GM21390 (cell line): ENCODE measurements around the gene SF3A2.

Experiments used
- ATAC-seq: cut with Tn5 transposase; IDR thresholded peaks from one replicate; pipeline ENCODE4 v1.9.1; 2021; ENCODE audit not compliant: unreplicated experiment

SF3A2 gene

DNA sequence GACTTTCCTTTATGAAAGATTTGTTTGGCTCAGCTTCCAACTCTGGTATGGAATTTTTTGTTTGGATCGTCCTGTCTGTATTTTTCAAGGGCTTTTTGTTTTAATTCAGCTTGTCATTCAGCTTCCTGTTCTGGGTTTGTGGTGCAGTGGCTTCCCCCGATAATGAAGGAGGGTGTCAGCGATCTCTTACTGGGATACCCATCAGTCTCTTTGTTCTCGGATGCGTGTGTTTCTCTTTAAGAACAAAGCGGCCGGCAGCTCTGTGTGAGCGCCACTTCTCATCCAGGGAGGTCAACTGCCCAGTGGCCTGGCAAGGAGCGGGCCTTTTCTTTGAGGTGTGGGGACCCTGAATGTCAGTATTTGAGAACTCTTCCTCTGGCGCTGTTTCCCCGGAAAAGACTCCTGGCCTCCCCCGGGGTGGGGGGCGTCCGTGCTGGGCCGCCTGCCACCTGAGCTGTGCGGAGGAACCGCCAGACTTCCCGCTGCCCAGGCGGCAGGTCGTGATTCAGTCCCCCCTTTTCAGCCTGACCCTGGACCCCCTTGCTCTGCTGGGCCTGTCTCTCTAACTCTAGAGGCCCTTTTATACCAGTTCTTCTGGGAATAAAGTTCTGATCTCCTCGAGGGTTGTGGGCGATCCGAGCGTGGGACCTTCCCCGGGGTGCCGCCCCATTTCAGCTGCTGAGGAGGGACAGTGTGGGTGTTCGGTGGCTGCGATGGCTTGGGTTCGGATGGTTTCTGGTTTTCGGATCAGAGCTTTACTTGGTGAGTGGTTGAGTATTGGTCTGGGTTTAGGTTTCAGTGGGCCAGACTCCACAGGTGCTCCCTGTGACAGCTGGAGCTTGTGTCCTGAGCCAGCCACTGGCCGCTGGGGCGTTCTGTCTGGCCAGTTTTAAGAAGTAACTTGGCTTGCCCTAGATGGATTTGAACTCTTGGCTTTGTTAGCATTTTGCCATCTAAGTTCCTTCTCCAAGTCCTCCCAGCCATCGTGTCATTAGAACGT is 3.4 kb downstream of the SF3A2 start:
- ATAC-seq: no peak

DNA sequence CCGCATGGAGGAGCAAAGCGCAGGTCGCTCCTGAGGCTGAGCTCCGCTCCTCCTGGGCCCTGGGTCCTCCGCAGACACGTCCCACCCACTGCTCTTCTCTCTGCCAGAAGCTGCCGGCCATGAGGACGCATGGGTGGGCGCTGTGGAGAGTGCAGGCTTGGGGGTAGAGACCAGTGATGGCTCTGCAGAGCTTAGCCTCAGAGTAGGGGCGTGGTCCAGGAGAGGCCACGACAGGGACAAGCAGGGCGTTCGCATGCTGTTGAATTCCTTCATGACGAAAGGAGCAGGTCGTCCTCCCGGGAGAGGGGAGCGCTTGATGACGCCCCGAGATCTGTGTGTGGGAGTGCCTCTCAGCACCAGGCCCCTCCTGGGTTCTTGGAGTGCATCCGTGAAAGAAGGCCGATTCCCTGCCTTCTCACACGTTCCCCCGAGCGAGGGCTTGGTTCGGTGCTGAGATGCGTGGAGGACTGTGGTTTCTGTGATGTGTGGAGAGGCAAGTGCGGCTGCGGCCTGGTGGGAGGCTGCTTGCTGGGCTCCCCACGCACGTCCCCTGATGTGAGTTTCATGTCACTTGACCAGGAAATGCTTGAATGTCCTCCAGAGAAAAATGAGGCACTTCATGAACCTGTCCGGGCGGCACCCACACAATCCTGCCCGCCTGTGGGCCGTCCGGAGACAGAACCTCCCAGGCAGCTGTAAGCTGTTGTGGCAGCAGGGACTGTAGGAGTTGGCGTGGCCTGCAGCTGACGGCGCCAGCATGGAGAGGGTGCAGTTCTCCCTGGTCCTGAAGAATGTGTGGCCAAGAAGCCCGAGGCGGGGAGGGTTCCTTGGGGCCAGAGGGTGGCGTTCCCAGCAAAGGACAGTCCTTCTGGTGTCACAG is 4.5 kb downstream of the SF3A2 start:
- no peak for ATAC-seq

DNA sequence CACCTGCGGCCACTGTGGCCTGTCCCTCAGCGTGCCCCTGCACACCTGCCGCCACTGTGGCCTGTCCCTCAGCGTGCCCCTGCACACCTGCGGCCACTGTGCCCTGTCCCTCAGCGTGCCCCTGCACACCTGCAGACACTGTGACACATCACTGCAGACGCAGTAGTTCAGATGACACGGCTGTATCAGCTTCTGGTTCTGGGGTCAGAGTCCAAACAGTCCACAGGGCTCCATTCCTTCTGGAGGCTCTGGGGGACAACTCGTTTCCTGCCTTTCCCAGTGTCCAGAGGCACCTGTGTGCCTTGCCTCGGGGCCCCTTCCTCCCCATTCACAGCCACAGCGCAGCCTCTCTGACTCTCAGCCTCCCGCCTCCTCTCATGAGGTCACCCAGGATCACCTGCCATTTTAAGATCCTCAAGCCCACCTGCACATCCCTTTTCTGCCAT is 5.5 kb downstream of the SF3A2 start:
- no peak for ATAC-seq

DNA sequence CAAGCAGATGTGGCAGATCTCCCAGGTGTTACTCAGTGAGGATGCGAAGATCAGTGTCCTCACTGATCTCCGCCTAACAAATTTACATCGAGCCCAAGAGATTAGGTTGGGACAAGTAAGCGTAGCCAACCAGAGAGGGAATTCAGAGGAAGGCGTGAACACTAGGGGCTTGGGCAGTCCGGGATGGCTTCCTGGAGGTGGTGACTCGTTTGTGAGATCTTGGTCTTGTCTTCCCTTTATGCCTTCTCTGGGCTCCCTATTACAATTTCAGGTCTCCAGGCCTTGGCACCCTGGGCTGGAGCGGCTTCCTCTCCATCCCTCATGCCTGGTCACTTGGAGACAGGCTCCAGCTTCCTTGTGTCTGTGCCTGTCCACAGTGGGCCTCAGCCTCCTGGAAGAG is 6.2 kb downstream of the SF3A2 start:
- no peak for ATAC-seq

DNA sequence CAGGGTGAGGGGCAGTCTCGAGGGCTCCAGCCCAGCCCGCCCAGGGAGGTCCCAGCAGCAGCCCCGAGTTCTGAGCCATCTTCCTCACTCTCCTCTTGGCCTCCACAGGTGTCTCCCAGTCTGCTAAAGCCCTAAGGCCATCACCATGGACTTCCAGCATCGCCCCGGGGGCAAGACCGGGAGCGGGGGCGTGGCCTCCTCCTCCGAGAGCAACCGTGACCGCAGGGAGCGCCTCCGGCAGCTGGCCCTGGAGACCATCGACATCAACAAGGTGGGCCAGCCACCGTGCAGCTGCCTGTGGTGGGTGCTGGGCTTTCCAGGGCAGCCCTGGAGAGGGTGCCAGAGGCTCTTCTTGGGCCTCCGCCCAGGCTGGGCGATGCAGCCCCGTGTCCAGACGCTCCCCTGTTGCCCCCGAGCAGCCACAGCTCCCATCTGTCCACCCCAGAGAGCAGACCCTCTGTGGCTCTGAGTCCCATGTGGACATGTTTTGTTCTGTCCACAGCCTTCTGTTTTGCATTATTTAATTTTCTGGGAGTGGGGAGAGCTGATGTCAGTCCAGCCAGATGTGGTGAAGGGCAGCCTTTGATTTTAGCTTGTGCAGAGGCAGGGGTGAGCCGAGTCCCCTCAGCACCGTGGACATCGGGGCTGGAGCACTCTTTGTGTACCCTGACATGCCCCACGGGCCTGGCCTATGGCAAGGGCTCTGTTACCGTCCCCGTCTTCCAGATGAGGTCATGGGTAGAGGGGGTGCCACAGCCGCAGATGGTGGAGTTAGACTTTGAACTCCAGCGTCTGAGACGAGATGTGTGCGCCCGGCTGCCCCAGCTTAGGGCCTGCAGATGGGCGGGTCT is 6.9 kb downstream of the SF3A2 start:
- ATAC-seq: no peak

DNA sequence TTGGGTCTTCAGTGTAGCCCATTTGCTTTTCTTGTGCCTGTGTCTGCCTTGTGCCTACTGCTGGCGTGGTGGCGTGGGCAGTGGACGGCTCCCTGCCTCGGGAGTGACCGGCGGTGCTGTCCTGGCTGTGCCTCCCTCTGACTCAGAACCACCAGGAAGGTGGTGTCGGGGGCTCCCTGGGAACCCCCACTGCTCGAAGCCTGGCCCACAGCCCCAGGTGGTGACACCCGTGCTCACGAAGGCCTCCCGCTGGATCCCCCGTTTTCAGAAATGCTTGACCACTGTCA is 7.4 kb downstream of the SF3A2 start:
- ATAC-seq: no peak

DNA sequence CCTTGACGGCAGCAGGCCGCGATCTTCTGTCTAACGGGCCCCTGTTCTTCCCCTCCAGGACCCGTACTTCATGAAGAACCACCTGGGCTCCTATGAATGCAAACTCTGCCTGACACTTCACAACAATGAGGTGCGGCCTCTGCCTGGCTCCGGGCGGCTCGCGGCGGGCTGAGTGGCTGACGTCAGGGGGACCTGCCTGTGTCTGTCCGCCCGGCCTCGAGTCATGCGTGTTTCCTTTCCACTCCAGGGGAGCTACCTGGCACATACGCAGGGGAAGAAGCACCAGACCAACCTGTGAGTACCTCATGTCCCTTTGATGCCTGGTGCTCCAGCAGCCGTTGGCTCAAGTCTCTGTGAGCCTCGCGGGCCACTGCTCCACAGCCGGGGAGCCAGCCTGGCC is 7.9 kb downstream of the SF3A2 start:
- ATAC-seq: no peak

DNA sequence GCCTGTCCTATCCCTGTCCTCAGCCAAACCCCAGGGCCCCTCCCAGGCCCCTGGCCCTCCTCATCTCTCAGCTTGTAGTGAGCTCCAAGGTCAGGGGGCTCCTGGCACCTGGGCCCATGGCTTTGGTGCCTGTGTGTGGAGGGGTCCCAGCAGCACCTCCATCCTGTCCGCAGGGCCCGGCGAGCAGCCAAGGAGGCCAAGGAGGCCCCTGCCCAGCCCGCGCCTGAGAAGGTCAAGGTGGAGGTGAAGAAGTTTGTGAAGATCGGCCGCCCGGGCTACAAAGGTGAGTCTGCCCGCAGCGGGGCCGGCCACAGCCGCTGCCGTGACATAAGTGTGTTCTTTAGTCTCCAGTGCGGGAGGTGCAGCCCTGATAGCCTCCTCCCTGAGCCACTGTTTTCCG is 8.6 kb downstream of the SF3A2 start:
- ATAC-seq: no peak

DNA sequence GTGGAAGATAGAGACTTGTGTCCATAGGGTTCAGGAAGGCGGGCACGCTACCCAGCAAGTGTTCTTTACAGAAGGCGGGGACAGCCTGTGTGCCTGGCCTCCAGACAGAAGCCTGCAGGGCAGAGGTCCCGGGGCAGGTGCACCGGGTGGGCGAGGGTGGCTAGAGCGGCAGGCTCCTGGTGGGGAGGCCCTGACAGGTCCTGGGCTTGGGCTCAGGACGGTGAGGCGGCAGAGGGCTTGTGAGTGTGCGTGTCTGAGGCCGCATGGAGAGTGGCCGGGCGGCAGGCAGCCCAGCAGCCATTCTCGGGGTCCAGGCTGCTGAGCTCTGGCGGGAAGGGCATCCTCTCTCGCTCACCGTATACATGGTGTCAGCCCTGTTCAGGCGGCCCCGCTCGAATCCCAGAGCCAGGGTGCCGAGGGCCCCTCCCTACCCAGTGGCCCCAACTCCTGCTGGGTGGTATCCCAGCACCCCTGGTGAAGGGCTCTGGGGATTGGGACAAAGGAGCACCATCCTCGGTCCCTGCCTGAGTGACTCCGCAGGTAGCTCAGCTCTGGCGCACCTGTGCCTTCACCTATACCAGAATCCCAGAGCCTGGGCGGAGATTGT is 9.5 kb downstream of the SF3A2 start:
- no peak for ATAC-seq

DNA sequence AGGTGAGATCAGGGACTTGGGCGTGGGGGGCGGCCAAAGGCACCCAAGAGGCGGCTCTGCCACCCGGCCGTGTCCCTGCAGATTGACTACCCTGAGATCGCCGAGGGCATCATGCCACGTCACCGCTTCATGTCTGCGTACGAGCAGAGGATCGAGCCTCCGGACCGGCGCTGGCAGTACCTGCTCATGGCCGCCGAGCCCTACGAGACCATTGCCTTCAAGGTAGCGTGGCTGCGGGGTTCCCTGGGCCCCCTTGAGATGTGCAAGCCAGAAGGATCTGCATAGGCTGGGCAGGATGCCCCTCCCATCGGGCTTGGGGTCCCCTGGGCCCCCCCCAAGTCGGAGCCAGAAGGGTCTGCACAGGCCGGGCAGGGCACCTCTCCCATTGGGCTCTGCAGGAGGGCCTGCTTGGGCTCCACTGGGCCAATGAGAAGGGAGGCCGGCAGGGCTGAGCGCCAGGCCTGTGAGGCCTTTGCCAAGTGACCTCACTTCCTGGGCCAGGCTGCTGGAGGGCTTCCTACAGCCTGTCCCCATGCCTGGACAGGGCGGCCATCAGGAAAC is 10.3 kb downstream of the SF3A2 start:
- ATAC-seq: no peak

DNA sequence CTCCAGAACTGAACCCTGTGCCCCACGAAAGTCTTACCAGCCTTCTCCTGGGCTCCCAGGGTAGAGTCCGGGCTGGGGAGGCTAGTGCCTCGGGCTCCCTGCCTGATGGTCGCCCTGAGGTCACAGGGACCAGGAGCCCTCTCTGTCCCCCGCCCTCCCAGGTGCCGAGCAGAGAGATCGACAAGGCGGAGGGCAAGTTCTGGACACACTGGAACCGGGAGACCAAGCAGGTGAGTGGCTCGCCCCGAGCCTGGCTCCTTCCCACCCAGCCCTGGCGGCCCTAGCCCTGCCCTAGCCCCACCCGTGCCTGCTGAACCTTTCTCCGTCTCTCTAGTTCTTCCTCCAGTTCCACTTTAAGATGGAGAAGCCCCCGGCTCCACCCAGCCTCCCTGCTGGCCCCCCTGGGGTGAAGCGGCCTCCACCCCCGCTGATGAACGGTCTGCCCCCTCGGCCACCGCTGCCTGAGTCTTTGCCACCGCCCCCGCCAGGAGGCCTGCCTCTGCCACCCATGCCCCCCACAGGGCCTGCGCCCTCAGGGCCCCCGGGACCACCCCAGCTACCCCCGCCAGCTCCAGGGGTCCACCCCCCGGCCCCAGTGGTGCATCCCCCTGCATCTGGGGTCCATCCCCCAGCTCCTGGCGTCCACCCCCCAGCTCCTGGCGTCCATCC is 10.9 kb downstream of the SF3A2 start:
- no peak for ATAC-seq

DNA sequence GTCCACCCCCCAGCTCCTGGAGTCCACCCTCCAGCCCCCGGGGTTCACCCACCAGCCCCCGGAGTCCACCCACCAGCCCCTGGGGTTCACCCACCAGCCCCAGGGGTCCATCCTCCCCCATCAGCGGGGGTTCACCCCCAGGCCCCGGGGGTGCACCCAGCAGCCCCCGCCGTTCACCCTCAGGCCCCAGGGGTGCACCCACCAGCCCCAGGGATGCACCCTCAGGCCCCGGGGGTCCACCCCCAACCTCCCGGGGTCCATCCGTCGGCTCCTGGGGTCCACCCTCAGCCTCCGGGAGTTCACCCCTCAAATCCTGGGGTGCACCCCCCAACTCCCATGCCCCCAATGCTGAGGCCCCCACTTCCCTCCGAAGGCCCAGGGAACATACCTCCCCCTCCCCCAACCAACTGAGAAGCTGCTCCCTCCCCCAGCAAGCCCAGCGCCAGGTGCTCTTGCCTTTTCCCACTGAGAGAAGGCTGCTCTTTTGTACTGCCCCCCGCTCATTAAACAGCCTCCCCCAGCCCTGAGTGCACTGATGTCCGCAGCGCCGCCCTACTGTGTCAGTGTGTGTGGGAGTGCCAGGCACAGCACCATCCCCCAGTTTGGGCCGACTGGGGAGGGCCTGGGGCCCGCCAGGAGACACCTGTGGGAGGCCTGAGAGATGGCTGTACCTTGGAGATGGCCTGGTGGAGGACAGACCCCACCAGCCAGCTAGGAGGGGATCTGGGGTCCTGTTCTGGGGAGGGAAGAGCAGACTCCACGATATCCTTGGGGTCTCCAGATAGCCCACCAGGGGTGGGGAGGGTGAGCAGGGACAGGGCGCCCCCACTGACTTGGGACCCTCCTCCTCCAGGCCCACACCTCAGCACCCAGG is 11.7 kb downstream of the SF3A2 start:
- ATAC-seq: no peak

DNA sequence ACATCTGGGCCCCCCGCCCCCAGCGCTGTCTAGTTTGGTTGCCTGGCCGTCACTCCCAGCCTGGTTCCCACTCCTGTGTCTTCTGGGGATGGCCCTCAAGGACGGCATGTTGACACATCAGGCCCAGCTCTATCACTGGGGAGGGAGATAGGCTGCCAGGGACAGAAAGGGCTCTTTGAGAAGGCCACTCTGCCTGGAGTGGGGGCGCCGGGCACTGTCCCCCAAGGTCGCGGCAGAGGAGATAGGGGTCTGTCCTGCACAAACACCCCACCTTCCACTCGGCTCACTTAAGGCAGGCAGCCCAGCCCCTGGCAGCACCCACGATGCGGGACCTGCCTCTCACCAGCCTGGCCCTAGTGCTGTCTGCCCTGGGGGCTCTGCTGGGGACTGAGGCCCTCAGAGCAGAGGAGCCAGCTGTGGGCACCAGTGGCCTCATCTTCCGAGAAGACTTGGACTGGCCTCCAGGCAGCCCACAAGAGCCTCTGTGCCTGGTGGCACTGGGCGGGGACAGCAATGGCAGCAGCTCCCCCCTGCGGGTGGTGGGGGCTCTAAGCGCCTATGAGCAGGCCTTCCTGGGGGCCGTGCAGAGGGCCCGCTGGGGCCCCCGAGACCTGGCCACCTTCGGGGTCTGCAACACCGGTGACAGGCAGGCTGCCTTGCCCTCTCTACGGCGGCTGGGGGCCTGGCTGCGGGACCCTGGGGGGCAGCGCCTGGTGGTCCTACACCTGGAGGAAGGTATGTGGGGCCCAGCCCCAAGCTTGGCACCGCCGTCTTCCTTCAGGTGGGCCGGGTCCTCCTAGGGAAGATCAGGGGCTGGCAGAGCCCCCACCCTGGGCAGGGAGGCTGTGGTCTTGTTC is 12.6 kb downstream of the SF3A2 start, which contains the start of gene AMH:
Gene AMH (plus strand): TSS at position 314 of the 857 bp plus-strand sequence. CDS start 10 bp downstream, at position 324.
- no peak for ATAC-seq

DNA sequence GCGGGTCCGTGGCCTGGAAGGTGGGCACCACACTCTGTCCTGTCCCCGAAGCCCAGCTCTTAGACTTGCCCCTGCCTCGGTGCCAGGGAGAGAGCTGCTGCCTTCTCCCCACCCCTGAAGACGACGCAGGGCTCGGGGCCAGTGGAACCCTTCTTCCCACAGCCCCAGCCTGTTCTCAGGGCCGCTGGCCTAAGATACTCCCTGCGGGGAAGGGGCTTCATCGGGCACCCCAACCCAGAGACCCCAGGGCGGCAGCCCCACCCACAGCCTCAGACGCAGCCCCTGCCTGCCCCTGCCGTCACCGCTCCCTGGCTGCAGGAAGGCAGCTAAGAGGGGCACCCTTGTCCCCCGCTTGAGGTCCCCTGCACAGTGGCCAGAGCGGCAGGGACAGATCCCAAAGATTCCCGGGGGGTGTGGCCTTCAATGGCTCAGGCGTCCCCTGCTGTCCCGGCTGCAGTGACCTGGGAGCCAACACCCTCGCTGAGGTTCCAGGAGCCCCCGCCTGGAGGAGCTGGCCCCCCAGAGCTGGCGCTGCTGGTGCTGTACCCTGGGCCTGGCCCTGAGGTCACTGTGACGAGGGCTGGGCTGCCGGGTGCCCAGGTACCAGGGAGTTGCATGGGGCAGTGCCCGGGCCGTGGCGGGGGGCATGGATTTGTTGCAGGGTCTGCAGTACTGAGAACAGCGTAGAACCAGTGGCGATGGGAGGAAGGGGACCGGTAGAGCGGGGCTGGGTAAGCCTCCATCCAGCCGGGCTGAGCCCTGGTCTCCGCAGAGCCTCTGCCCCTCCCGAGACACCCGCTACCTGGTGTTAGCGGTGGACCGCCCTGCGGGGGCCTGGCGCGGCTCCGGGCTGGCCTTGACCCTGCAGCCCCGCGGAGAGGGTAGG is 13.5 kb downstream of the SF3A2 start:
- ATAC-seq: no peak

DNA sequence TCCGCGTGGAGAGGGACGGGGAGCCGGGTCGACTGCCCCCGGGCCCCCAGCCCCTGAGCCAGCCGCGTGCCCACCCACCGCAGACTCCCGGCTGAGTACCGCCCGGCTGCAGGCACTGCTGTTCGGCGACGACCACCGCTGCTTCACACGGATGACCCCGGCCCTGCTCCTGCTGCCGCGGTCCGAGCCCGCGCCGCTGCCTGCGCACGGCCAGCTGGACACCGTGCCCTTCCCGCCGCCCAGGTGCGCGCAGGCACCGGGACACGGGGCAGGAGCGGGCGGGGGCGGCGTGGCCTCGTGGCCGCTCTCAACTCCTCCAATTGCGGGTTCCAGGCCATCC is 14.1 kb downstream of the SF3A2 start:
- ATAC-seq: no peak

DNA sequence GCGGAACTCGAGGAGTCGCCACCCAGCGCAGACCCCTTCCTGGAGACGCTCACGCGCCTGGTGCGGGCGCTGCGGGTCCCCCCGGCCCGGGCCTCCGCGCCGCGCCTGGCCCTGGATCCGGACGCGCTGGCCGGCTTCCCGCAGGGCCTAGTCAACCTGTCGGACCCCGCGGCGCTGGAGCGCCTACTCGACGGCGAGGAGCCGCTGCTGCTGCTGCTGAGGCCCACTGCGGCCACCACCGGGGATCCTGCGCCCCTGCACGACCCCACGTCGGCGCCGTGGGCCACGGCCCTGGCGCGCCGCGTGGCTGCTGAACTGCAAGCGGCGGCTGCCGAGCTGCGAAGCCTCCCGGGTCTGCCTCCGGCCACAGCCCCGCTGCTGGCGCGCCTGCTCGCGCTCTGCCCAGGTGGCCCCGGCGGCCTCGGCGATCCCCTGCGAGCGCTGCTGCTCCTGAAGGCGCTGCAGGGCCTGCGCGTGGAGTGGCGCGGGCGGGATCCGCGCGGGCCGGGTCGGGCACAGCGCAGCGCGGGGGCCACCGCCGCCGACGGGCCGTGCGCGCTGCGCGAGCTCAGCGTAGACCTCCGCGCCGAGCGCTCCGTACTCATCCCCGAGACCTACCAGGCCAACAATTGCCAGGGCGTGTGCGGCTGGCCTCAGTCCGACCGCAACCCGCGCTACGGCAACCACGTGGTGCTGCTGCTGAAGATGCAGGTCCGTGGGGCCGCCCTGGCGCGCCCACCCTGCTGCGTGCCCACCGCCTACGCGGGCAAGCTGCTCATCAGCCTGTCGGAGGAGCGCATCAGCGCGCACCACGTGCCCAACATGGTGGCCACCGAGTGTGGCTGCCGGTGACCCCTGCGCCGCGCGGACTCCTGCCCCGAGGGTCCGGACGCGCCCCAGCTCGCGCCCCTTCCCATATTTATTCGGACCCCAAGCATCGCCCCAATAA is 14.8 kb downstream of the SF3A2 start:
- no peak for ATAC-seq
